ENCODE results near the gene CCDC17. TPM values are rescaled to one million over a fixed set of nuclear protein-coding genes. Genes with fewer than 3 reads are reported as not detected.
A peak's percentile ranks its signal among the peaks of the same experiment; 100 is the strongest.
"Not testable (repeated sequence)": the region's sequence is repeated elsewhere in the genome, so short reads cannot be mapped to it uniquely, and the experiment has no call there.

The CCDC17 gene
- total RNA-seq, 2 experiments from 2014 or later, result 1.1 to 1.3 TPM

DNA sequence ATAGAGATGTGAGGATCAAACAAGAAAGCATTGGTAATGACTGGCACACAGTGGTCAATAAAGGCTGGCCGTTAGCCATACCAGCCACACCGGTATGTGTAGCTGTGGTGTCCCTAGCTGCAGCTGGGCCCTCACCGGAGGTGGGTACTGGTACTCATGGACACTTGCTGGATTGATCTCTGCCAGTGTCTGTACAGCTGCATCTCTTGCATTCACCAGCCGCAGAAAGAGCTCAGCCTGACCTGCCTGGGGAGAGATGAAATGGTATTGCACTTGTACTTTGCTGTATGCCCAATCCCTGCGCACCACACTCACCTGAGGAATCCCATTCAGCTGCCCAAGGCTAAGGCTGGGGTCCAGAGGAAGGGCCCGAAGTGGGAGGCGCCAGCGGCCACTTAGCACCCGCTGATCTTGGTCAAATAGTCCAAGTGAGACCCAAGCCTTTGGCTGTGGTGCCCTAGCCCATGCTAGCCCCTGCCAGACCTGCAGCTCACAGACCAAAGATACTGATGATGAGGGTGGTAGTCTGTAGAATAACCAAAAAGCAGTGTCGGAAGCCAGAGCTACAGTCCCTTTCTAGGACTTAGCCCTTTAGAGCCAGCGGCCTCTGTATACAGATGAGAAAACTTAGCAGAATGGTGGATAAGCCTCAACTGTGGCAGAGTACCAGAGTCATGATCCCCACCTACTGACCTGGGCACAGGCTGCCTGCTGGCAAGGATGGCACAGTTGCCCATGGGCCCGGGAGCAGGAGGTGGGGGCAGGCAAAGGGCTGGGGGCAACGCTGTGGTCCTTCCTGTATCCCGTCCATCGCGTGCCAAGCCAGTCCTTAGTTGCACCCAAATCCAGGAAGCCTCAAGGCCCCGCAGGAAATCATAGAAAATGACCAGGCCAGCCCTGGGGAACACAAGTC is 3.0 kb downstream of the CCDC17 start:
- POLR2A ChIA-PET, result no interaction called here
- no peak overlapping the region for H3K4me3 Mint-ChIP-seq
- intact Hi-C loops (cut with micrococcal nuclease), result no loop called here
- CTCF ChIA-PET, result no interaction called here
- no peaks in the 10 kb centered on the region for H3K9me3 Mint-ChIP-seq
- H3K4me1 Mint-ChIP-seq (ENCODE audit: low read depth), result no peaks in the 10 kb centered on the region
- DNase-seq, result no peak
- no peaks in the 10 kb centered on the region for H3K27me3 Mint-ChIP-seq
- H3K36me3 Mint-ChIP-seq, result peaks cover 28% of the 10 kb centered on the region
- peak overlapping the region; percentile 33 for H3K27ac Mint-ChIP-seq

DNA sequence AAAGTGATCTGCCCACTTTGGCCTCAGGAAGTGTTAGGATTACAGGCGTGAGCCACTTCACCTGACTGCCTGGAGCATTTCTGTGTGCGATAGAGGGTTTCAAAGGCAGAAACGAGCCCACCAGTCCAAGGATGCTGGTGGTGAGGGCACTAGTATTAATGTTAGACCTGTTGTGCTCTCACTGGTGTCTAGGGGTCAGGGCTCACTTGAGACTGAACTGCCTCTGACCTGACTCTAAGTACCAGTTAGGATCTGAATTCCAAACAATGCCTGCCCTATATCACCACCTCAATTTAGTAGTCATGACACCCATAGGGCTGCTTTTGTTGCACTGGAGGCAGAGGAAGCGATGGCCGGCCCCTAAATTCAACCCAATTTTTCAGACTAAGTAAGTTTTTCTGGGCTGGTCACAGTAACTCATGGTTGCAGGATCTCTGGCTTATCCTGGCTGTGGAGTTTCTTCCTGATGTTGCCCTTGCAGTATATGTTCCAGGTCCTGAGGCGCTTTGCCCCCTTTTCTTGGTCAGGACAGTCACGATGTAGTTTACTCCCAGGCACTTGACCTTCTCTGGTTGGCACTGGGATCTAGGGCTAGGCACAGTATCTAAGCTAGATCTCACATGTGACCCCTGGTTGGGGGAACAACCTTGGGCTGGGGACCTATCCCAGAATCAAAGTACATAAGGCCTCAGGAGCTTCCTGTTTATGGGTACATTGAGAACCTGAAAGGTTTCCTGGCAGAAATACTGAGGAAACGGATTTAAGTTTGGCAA is 4.5 kb downstream of the CCDC17 start:
- Mint-ChIP-seq H3K27me3 (no peaks in the 10 kb centered on the region), H3K27ac (peak overlapping the region; percentile 54), H3K9me3 (no peaks in the 10 kb centered on the region), H3K4me3 (no peak overlapping the region), H3K36me3 (peaks cover 34% of the 10 kb centered on the region), H3K4me1 (ENCODE audit: low read depth) (no peaks in the 10 kb centered on the region)
- intact Hi-C loops (cut with micrococcal nuclease), result no loop called here
- CTCF ChIA-PET, result interaction anchor here (0.6 kb wide), 1 partner anchor 119 kb away, joined by 4 read pairs; no protein-coding TSS in a partner anchor
- DNase-seq, result no peak
- POLR2A ChIA-PET, result no interaction called here

DNA sequence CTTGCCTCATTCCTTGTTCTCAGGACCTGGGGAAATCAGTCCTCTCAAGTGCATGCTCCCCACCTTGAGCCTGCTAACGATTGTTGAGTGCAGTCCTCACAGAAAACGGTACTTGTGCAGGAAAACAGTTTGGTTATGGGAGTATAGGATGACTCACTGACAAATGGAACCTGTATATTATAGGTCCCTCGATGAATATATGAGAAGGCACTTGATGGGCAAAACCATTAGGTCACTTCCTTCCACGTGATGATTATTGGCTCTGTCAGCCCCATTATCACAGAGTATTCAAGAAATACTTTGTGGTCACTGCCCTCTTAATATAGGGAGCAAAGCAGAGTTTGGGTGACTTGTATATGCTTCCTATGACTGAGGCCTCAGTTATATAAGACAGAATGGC is 6.2 kb downstream of the CCDC17 start:
- Mint-ChIP-seq H3K27ac (peak overlapping the region; percentile 28), H3K4me1 (ENCODE audit: low read depth) (no peaks in the 10 kb centered on the region), H3K4me3 (no peak overlapping the region), H3K36me3 (peaks cover 32% of the 10 kb centered on the region), H3K27me3 (no peaks in the 10 kb centered on the region), H3K9me3 (no peaks in the 10 kb centered on the region)
- intact Hi-C loops (cut with micrococcal nuclease), result no loop called here
- CTCF ChIA-PET, result no interaction called here
- POLR2A ChIA-PET, result no interaction called here
- DNase-seq, result no peak

DNA sequence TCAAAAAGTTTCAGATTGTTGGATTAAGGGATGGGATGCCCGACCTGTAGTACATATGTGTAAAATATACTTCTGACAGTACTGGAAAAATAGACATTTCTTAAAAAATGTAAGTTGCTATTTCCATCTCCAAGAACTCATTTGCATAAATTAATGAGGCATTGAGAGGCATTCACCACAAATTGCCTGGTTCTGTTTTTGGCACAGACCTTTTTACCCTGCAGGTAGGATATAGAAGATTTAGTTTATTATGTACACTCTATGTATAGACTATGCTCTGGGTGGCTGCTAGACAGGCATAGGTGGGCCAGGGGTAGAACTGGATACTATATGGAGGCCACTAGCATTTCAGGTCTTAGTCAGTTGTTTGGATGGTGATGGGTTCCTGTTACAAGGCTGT is 8.0 kb downstream of the CCDC17 start:
- Mint-ChIP-seq H3K36me3 (peaks cover 34% of the 10 kb centered on the region), H3K27me3 (no peaks in the 10 kb centered on the region), H3K4me3 (no peak overlapping the region), H3K9me3 (no peaks in the 10 kb centered on the region), H3K4me1 (ENCODE audit: low read depth) (no peaks in the 10 kb centered on the region), H3K27ac (no peak overlapping the region)
- POLR2A ChIA-PET, result no interaction called here
- intact Hi-C loops (cut with micrococcal nuclease), result no loop called here
- CTCF ChIA-PET, result no interaction called here
- DNase-seq, result no peak

DNA sequence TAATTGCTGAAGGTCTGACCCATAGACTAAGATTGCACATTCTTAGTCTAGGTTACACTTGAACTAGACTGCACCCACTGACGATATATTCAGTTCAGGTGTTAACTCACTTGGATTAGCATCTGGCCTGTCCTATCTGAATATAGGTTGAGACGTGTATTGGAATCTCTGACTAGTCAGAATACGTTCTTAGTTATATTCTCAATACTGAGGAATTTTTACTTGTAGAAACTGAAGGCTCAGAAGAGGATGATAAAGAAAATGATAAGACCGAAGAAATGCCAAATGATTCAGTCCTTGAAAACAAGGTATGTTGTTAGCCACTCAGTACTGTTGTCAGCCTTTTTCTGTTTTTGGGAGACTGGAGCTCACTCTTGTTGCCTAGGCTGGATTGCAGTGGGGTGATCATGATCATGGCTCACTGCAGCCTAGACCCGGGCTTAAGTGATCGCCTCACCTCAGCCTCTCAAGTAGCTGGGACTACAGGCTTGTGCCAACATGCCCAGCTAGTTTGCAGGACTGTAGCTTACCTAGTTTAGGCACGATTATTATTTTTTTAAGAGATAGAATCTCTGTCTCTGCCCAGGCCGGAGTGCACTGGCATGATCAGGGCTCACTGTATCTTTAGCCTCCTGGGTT is 10.8 kb downstream of the CCDC17 start:
- H3K27ac Mint-ChIP-seq, result no peak overlapping the region
- peaks cover 53% of the 10 kb centered on the region for H3K36me3 Mint-ChIP-seq
- no peak for DNase-seq
- no peaks in the 10 kb centered on the region for H3K9me3 Mint-ChIP-seq
- H3K4me1 Mint-ChIP-seq (ENCODE audit: low read depth), result peaks cover 6% of the 10 kb centered on the region
- intact Hi-C loops (cut with micrococcal nuclease), result loop anchor here (5.0 kb wide), 1 partner anchor 39 kb away; no protein-coding TSS in a partner anchor
- ChIA-PET CTCF (interaction anchor here (1.2 kb wide), 1 partner anchor 100 kb away, joined by 3 read pairs; no protein-coding TSS in a partner anchor), POLR2A (no interaction called here)
- H3K27me3 Mint-ChIP-seq, result no peaks in the 10 kb centered on the region
- no peak overlapping the region for H3K4me3 Mint-ChIP-seq

DNA sequence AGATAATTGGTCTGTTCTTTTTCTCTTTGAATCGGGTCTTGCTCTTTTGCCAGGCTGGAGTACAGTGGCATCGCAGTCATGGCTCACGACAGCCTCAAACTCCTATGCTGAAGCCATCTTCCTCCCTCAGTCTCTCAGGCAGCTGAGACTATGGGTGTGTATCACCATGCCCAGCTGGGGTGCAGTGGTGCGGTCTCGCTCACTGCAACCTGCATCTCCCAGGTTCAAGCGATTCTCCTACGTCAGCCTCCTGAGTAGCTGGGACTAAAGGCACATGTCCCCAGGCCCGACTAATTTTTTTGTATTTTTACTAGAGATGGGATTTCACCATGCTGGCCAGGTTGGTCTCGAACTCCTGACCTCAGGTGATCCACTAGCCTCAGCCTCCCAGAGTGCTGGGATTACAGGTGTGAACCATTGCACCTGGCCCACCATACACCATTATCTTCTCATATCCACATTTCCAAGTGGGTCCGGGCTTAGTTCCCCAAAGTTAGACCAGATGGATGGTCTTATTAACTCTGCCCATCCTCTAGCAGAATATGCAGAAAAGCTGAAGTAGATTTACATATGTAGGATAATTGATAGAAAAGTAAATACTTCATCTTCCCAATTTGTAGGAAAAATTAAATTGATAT is 13.1 kb downstream of the CCDC17 start:
- H3K4me1 Mint-ChIP-seq (ENCODE audit: low read depth), result peaks cover 21% of the 10 kb centered on the region
- H3K4me3 Mint-ChIP-seq, result no peak overlapping the region
- H3K27ac Mint-ChIP-seq, result no peak overlapping the region
- CTCF ChIA-PET, result no interaction called here
- H3K27me3 Mint-ChIP-seq, result no peaks in the 10 kb centered on the region
- intact Hi-C loops (cut with micrococcal nuclease), result loop anchor here (5.0 kb wide), 1 partner anchor 42 kb away; no protein-coding TSS in a partner anchor
- H3K36me3 Mint-ChIP-seq, result peaks cover 58% of the 10 kb centered on the region
- H3K9me3 Mint-ChIP-seq, result no peaks in the 10 kb centered on the region
- POLR2A ChIA-PET, result no interaction called here
- DNase-seq, result no peak

DNA sequence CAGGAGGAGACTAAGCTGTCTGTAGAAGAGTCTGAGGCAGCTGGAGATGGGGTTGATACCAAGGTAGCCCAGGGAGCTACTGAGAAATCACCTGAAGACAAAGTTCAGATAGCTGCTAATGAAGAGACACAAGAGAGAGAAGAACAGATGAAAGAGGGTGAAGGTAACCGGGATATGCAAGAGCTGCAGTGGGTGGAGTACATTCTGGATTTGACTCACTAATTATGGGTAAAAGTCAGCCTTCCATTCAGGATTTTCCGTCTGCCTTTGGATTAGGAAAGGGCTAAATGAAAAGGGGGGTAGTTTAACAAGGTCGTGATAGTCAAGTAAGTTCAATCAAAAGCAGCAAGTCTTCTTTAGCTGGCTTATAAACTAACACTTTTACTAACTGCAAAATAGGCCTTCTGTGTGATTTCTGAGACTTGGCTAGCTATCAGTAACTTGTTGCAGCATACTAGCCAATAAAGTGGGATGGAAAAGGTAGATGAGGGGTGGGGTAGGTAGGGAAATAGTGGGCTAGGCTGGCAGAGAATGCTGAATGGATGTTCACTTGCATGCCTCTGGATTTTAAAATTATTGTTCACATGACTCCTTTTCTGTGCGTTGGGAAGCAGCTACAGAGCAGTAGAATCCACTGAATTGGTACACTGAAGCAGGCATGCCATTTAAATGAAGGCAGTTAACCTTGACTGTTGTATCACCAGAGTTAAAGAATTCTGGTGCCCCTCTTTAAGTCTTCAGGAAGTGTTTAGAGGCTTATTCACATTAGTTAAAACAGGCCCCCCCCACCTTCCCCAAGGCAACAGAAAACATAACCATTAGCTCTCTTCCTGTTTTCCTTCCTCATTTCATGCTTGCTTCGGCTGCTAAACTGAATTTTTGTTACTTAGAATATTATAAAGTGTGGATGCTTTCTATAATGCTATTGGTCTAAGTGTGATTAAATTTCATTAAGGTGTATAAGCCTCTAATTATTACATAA is 15.4 kb downstream of the CCDC17 start:
- intact Hi-C loops (cut with micrococcal nuclease), result no loop called here
- Mint-ChIP-seq H3K9me3 (no peaks in the 10 kb centered on the region), H3K4me3 (no peak overlapping the region), H3K27ac (peak overlapping the region; percentile 60), H3K27me3 (no peaks in the 10 kb centered on the region), H3K36me3 (peaks cover 47% of the 10 kb centered on the region), H3K4me1 (ENCODE audit: low read depth) (peaks cover 21% of the 10 kb centered on the region)
- no peak for DNase-seq
- ChIA-PET POLR2A (no interaction called here), CTCF (no interaction called here)

DNA sequence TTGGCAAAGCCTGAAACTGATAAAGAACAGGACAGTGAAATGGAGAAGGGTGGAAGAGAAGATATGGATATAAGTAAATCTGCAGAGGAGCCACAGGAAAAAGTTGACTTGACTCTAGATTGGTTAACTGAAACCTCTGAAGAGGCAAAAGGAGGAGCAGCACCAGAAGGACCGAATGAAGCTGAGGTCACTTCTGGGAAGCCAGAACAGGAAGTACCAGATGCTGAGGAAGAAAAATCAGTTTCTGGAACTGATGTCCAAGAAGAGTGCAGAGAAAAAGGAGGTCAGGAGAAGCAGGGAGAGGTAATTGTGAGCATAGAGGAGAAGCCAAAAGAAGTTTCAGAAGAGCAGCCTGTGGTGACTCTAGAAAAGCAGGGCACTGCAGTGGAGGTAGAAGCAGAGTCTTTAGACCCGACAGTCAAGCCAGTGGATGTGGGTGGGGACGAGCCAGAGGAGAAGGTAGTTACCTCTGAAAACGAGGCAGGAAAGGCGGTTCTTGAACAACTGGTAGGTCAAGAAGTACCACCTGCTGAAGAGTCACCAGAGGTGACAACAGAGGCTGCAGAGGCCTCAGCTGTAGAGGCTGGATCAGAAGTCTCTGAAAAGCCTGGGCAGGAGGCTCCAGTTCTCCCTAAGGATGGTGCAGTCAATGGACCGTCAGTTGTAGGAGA is 16.3 kb downstream of the CCDC17 start:
- Mint-ChIP-seq H3K9me3 (no peaks in the 10 kb centered on the region), H3K27ac (peak overlapping the region; percentile 44), H3K4me3 (no peak overlapping the region), H3K36me3 (peaks cover 50% of the 10 kb centered on the region), H3K4me1 (ENCODE audit: low read depth) (peaks cover 21% of the 10 kb centered on the region), H3K27me3 (no peaks in the 10 kb centered on the region)
- POLR2A ChIA-PET, result no interaction called here
- DNase-seq, result no peak
- intact Hi-C loops (cut with micrococcal nuclease), result no loop called here
- CTCF ChIA-PET, result no interaction called here

DNA sequence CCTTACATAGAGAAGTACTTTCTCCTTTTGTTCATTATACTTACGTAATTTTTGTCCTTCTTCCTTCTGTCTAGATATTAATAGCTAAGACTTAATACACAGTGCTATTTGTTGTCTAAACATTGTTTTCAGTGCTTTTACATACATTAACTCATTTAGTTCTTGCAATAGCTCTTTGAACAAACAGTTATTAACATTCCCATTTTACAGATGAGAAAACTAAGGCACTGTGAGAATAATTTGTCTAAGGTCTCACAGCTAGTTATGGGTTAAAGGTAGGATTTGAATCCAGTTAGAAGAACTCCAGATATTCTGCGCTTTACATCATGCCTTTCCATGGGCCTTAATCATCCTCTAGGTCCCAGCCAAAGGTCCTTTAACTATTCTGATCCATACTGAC is 19.6 kb downstream of the CCDC17 start:
- H3K4me3 Mint-ChIP-seq, result no peak overlapping the region
- intact Hi-C loops (cut with micrococcal nuclease), result no loop called here
- H3K9me3 Mint-ChIP-seq, result no peaks in the 10 kb centered on the region
- ChIA-PET POLR2A (no interaction called here), CTCF (no interaction called here)
- H3K4me1 Mint-ChIP-seq (ENCODE audit: low read depth), result peaks cover 39% of the 10 kb centered on the region
- DNase-seq, result no peak
- peaks cover 45% of the 10 kb centered on the region for H3K36me3 Mint-ChIP-seq
- H3K27me3 Mint-ChIP-seq, result no peaks in the 10 kb centered on the region
- H3K27ac Mint-ChIP-seq, result no peak overlapping the region

DNA sequence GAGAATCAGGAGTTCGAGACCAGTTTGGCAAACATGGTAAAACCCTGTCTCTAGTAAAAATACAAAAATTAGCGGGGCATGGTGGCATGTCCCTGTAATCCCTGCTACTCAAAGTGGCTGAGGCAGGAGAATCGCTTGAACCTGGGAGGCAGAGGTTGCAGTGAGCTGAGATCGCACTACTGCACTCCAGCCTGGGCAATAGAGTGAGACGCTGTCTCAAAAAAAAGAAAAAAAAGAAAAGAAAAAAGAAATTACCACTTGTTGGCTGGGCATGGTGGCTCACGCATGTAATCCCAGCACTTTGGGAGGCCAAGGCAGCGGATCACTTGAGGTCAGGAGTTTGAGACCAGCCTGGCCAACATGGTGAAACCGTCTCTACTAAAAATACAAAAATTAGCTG is 27.1 kb downstream of the CCDC17 start:
- H3K9me3 Mint-ChIP-seq; POLR2A ChIA-PET; H3K4me3 Mint-ChIP-seq; CTCF ChIA-PET; H3K27ac Mint-ChIP-seq; H3K27me3 Mint-ChIP-seq; DNase-seq; intact Hi-C loops (cut with micrococcal nuclease): not testable (repeated sequence)
- H3K4me1 Mint-ChIP-seq (ENCODE audit: low read depth), result peaks cover 35% of the 10 kb centered on the region
- peaks cover 30% of the 10 kb centered on the region for H3K36me3 Mint-ChIP-seq

DNA sequence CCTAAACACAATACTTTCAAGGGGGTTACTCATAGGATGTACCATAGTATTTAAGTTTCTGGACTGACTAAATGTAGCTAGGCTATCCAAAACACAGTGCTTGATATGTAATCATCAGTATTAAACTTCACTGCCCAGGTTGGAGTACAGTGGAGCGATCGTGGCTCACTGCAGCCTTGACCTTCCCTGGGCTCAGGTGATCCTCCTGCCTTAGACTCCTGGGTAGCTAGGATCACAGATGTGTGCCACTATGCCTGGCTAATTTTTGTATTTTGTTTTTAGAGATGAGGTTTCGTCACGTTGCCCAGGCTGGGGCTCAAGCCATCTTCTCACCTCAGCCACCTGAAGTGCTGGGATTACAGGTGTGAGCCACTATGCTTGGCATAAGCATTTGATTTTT is 29.4 kb downstream of the CCDC17 start:
- H3K4me1 Mint-ChIP-seq (ENCODE audit: low read depth), result peaks cover 23% of the 10 kb centered on the region
- intact Hi-C loops (cut with micrococcal nuclease), result no loop called here
- H3K27ac Mint-ChIP-seq, result no peak overlapping the region
- H3K9me3 Mint-ChIP-seq, result no peaks in the 10 kb centered on the region
- ChIA-PET POLR2A (no interaction called here), CTCF (no interaction called here)
- H3K27me3 Mint-ChIP-seq, result no peaks in the 10 kb centered on the region
- no peak for DNase-seq
- H3K36me3 Mint-ChIP-seq, result peaks cover 35% of the 10 kb centered on the region
- H3K4me3 Mint-ChIP-seq, result no peak overlapping the region

All from activated CD4-positive, alpha-beta memory T cell treated with anti-CD3 and anti-CD28 coated beads for 36 hours (primary cell).